HG03064 (cell line): Measurements from ENCODE around the gene ANKLE1.

Experiments used
- ATAC-seq: cut with Tn5 transposase; IDR thresholded peaks from one replicate; pipeline ENCODE4 v1.9.1; 2021; ENCODE audit warnings: low read depth; ENCODE audit not compliant: unreplicated experiment

Gene ANKLE1, protein sequence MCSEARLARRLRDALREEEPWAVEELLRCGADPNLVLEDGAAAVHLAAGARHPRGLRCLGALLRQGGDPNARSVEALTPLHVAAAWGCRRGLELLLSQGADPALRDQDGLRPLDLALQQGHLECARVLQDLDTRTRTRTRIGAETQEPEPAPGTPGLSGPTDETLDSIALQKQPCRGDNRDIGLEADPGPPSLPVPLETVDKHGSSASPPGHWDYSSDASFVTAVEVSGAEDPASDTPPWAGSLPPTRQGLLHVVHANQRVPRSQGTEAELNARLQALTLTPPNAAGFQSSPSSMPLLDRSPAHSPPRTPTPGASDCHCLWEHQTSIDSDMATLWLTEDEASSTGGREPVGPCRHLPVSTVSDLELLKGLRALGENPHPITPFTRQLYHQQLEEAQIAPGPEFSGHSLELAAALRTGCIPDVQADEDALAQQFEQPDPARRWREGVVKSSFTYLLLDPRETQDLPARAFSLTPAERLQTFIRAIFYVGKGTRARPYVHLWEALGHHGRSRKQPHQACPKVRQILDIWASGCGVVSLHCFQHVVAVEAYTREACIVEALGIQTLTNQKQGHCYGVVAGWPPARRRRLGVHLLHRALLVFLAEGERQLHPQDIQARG

DNA sequence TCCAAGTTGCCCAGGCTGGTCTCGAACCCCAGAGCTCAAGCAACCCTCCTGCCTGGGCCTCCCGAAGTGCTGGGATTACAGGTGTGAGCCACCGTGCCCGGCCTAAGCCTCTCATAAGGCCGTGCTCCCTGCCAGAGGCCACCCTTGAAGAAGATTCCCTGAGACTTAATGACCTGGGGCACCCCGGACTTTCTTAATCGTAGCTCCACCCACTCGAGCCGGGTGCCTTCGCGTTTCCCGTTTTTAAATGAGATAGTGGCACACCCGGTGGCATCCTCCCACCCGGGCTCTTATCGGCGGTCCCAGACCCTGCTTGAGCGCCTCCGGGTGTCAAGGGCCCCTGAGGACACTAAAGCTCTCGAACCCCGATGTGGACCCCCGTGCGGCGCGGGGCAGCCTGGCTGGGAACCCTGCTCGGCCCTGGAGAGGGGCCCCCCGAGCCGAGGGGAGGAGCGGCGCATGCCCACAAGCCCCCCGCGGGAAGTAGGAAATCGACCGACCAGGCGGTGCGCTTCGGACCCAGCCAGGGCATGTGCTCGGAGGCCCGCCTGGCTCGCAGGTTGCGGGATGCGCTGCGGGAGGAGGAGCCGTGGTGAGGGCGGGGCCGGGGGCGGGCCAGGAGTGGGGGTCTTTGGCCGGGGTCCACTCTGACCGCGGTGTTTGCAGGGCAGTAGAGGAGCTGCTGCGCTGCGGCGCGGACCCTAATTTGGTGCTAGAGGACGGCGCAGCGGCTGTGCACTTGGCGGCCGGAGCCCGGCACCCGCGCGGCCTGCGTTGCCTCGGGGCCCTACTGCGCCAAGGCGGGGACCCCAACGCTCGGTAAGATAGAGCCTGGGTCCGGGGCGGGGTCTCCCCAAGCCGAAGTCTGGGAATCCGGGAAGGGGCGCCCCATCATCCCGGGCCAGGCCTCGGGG, at the start of gene ANKLE1:
Gene ANKLE1 (plus strand): TSS at position 511 of the 914 bp plus-strand sequence. CDS start 20 bp downstream, at position 531.
- ATAC-seq, result no peak

DNA sequence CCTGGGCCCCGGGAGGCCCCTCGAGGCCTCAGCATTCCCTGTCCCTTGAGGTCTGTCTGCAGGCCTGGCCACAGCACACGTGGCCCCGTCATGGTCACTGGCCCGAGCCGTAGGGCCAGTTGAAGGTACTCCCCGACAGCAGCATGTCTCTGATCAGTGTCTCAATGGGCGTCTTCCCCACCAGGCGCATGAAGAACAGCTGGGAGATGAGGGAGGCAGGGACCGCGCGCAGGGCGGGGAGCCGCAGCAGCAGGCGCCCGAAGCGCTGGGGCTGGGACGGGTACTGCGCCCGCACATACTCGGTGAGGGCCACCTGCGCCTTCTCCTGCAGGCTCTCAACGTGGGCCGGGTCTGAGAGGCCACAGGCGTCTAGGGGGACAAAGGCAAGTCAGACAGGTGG, 49.4 kb upstream of the ANKLE1 start:
- ATAC-seq, result no peak

DNA sequence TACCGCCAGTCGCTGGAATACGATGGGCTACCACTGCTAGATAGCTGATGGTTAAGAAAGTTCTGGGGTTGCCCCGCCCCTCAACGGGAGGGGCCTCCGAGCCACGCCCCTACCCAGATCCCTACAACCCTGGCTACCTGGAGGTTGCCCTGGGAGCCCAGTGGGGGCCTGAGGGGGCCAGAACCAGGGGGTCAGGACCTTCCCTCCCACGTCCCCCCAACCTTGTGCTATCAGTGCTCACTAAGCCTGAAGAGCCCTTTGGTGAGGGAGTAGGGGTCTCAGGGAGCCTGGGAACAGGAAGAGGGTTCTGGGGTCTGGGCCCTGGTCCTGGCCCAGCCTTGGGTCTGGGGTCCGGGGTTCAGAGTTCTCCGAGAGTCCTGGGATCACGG, 46.8 kb upstream of the ANKLE1 start:
- no peak for ATAC-seq

DNA sequence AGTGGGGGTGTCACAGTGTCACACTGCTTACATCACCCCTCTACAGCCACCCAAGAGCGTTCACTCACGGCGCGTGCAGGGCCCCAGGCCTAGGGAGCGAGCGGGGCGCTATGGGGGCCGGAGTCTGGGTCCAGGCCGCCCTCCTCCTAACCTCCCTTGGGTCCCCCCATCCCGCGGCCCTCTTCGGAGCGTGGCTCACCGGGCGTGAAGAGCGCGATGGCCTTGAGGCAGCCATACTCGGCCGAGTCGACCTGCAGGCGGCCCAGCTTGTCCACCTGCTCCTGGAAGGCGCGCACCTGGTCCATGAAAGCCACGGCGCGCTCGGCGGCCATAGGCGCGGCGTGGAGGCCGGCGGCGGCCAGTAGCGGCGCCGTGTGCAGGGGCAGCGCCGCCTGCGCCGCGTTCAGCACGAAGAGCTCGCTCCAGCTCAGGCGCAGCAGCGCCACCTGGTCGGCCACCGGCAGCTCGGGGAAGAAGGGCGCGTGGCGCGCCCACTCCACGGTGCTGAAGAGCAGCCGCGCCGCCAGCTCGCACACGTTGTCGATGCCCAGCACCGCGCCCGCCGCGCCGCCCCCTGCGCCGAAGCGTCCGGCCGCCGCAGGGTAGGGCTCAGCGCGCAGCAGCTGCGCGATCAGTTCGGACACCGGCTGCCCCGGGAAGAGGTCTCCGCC, 46.3 kb upstream of the ANKLE1 start:
- no peak for ATAC-seq

DNA sequence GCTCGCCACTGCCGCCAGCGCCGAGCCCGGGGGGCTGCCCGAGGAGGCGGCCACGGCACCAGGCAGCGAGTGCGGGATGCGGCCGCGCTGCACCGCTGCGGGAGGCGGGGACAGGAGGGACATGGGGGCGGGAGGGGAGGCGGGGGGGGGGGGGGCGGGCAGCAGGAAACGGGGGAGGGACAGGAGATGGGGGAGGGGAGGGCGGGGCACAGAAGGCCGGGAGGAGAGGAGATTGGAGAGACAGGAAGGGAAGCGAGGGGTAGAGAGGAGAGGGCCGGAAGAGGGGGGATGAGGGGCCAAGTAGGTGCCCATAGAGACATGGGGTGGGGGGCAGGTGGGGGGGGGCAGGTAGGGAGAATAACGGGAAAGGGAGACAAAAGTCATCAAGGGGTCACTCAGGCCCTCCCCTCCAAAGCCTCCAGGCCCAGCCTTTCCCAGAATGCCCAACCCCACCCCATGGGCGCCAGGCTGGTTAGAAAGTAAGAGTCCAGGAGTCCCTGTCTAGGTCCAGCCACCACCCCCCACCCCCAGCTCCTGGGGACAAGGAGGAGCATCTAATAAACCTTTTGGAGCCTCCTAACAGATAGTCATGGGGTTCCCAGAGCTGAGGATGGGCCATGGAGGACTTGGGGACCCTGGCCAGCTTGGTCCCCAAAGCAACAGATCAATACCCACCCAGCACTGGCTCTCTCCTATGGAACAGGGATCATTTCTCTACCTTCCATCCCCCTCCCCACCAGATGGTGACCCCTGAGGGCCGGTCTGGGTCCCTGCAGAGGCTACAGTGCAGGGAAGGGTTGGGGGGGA, 45.5 kb upstream of the ANKLE1 start:
- no peak for ATAC-seq

DNA sequence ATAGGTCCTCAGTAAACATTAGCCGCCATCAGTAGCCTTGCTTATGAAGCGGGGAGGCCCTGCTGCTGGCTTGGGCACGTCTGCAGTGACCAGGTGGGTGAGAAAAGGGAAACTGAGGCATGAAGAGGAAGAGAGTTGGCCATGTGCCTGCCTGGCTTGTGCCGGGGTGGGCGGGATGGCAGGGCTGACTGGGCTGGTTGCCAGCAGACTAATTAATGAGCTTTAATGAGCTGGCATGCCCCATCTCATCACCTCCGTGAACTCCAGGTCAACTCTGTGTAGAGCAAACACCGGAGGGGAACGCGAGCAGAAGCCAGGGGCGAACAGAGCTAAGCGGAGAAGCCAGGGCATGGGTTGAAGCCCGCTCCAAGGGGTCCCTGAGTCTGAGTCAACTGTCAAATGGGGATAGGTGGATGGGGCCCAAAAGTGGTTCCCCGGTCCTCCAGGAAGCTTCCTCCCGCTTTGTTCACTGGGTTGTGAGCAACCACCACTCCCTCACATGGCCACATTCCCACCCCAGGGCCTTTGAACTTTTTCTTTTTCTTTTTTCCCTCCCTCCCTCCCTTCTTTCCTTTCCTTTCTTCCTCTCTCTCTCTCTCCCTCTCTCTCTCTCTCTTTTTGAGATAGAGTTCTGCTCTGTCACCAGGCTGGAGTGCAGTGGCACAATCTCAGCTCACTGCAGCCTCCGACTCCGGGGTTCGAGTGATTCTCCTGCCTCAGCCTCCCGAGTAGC, 44.7 kb upstream of the ANKLE1 start:
- no peak for ATAC-seq

DNA sequence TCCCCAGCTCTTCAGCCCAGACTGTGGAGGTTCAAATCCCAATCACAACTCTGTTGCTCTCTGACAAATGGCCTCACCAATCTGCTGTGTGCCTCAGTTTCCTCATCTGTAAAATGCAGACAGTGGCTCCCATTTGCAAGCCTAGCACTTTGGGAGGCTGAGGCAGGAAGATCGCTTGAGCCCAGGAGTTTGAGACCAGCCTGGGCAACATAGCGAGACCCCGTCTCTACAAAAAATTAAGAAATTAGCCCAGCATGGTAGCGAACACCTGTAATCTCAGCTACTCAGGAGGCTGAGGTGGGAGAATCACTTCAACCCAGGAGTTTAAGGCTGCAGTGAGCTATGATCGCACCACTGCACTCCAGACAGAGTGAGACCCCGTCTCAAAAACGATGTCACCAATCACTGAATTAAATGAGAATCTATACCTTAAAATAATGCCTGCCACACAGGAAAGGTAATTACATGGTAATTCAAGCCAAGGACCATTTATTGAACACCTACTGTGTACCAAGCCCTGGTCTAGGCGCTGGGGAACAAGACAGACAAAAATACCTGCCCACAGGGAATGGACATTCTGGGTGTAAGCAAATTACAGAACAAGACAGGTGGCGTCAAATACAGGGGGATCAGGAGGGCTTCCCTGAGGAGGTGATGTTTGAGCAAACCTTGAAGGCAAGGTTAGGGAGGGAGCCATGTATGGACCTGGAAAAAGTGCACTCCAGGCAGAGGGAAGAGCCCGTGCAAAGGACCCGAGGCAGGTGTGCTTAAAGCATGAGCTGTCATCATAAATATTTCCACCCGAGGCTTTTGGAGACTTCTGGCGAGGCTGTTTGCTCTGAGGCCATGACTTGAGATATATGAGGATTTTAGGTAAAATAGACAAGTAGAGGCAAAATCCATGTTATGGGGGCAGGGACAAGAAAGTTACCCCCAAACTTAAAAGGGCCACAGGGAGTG, 43.7 kb upstream of the ANKLE1 start:
- no peak for ATAC-seq

DNA sequence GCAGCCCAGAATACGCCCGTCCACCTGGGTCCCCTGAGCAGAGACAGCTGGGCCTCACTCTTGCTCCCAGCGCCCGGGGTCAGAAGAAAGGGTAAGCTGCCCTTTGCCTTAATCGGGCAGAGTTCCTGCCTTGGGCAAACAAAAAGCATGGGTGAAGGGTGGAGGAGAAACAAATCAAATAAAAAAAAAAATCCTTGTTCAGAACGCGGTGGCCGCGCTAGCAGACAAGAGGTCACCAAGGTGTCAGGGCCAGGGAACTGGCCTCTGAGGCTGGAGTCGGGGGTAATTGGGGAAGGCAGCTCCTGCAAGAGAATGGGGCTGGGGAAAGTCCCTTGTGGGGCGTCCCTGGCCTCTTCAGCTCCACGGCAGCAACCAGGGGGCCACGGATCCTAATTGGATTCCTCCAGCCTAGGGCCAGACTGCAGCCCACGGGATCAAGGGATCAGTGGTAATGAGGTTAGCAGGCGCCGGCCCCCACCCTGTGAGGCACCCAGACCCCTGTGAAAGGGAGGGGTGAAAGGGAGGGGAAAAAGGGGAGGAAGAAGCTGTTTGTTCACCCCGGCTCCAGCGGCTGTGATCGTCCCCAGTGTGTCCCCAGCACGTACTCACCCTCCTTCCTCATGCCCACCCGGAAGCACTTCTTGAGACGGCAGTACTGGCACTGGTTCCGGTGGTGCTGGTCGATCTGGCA, 41.5 kb upstream of the ANKLE1 start:
- ATAC-seq, result no peak

DNA sequence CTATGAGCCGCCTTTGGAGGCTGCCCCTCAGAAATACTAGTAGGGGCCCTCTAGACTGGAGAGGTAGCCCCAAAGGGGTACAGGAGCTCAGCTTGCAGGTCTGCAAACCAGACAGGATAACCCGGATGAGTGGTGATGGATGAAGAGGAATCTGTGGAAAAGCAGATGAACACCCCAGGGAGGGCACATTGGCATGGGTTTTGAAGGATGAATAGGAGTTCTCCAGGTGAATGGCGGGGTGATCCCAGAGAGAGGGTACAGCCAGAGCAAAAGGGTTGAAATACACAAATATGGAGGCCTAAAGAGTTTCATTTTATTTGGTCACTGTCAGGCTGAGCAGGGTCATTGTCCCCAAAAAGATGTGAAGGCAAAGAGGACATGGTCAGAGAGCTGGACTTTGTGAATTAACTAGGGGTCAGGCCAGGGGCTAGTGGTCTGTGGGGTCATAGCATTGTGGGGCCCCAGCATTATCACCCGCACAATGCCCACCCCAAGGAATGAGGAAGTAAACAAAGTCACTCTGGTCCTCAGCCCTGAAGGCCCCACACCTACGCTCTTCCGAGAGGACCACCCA, 40.8 kb upstream of the ANKLE1 start:
- ATAC-seq, result no peak

DNA sequence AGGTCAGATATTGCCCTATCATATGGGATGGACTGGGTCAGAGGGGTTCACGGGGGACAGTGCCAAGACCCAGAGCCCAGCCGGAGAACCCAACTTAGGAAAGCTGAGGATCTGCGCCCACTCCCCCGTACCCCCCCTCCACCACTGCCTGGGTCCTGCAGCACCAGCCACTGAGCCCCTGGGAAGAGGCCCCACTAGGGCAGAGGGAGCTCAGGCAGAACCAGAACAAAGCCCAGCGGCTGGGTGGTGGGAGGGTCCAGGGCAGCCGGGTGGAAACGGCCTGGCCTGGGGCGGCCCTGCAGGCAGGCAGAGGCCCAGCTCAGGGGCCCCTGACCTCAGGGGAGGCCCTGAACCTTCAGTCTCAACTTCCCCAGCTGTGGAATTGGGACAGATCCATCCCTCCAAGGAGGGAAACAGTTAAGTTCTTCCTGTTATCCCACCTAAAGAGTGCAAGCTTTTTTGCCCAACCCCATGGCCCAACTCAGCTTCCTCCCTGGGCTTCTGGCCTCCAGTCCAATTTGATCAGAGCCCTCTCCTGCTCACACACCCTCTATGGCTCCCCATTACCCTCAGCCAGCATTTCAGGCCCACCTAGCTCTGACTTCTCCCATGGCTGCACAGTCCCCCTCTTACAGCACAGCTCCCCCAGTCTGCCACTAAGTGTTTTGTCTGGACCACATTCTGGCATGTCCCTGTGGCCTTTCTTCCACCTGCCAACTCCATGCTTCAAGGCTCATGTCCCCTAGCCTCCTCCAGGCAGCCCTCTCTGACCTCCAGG, 39.1 kb upstream of the ANKLE1 start:
- ATAC-seq, result no peak

DNA sequence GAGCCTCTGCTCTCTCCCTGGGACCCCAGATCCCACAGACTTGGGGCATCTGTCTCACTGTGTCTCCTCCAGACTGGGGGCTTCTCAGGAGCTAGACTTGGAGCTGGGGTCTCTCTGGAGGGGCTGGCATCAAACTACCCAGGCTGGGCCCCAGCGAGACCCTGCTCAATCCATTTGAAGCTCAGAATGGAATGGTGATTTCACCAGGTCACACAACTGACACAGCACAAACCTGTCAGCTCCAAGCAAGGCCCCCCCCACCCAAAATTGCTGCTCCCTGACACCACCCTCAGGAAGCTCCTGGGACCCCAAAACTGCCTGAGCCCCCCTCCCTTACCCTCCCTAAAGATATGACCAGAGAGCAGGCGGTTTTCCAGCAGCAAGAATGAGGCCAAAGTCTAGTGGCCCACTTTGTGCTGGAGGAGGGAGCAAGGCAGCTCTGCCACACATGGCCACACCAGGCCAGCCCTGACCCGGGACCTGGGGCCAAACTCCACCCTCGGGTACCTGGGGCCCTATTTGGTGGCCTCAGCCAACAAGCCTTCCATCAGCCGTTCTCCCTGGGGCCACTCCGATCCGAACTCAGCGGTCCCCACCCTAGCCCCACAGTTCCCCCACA, 38.4 kb upstream of the ANKLE1 start:
- no peak for ATAC-seq

DNA sequence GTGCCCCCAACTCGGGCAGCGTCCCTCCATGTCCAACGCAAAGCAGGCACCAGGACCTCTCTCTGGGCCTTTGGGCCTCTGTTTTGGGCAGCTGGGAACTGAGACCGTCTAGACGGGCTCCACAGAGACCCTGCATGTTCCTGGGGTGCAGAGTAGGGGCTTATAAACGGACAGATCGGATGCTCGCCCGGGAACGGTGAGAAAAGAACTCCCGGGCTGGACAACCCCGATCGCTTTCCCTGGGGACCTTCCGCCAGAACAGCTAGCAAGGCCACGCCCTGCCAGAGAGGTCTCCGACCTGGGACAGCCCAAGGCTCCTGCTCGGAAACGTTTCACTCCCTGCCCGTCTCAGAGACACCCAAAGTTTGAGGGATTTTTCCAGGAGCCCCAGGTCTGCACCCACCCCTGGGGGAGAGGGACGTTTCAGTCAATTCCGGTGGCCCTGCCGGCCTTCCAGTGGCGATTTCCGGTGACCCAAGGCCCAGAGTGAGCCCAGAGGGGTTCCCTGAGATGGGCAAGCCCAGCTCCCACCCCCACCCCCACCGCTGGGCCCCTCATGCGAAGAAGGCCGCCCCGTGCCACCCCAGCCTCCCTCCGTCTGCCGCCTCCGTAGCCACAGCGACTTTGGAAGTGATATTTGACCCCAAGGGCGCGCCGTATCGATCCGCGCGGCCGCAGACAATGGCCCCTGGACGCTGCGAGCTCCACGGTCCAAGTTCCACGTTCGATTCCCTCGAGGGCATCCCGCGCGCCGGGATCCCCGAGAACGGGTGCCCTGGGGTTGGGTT, 37.7 kb upstream of the ANKLE1 start:
- ATAC-seq, result no peak

DNA sequence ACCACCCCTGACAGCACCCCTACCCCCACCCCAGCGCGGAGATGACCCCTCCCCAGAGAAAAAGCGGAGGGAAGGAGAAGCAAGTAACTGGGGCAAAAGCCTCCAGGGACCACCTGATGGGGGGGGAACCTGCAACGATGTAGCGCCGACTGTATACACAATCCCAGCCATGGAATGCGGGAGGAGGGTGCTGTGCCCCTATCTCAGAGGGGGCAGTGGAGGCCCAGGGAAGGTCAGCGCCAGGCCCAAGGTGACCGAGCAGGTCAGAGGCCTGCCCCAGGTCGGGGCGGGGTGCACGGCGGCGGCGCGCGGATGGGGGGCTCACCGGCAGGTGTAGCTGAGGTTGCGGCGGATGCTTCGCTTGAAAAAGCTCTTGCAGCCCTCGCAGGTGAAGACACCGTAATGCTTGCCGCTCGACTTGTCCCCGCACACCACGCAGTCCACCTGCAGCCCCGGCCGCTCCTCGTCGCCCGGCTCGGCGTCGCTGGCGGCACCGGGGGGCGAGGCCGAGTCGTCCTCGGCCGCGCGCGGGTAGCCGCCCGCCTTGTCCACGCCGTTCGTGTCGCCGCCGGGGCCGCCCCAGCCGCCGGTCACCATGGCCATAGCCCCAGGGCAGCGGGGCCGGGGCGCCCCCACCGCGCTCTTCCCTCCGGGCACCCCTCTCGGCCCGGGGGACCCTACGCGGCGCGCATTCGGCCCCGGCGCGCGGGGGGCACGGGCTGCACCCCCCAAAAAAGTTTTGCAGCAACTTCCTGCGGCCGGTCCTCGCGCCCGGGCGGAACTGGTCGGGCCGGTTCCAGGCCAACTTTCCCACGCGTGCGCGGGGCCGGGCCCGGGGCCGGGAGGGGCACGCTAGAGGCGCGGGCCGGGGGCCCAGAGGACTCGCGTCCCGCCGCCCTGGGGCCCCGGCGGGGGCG, 36.8 kb upstream of the ANKLE1 start:
- no peak for ATAC-seq

DNA sequence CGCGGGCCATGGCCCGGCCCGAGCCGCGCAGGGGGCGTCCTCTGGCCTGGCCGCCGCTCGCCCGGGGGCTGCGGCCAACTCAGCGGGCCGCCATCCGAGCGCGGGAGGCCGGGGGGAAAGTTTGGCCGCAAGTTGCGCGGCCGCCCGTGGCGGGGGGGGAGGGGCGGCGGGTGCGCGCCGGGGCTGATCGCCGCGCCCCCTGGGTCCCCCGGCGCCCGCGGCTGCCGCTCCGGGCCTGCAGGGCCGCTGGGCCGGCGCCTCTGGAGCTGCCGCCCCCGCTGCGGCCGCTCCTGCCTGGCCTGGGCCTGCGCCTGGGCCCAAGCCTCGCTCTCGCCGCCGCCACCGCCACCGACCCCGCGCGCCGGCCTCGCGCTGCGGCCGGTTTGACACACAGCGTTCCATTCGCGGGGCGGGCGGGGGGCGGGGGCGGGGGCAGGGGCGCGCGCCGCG, 36.1 kb upstream of the ANKLE1 start, which contains the start of gene NR2F6:
Gene NR2F6 (minus strand): TSS at position 385 of the 450 bp plus-strand sequence. CDS start 699 bp downstream, outside the sequence.
- no peak for ATAC-seq
